B cell (primary cell): ENCODE measurements around the gene NUDCD3. TPM values are rescaled to one million over a fixed set of nuclear protein-coding genes. Genes with fewer than 3 reads are reported as not detected.

Experiments
- ATAC-seq: fragments of 200-7000 bp; cut with Tn5 transposase; one replicate; pipeline ENCODE4 v1.10.0; 2021; ENCODE audit warnings: low read depth, mild to moderate bottlenecking, moderate number of reproducible peaks, moderate library complexity
- CTCF ChIA-PET: fragments of 350-600 bp; sonication (Branson Sonifier 250); formaldehyde crosslinking; loops from one replicate; lab custom pipeline; 2021; ENCODE audit warnings: antibody characterized with exemption, inconsistent platforms; lab: Charles Lee
- POLR2A ChIA-PET: fragments of 350-600 bp; sonication (Branson Sonifier 250); formaldehyde crosslinking; loops from one replicate; lab custom pipeline; 2021; ENCODE audit warnings: antibody characterized with exemption; lab: Charles Lee
- DNase-seq: peaks from one replicate; pipeline ENCODE4 v3.0.0; 2013
- H2AFZ ChIP-seq: 2 replicates; pipeline ENCODE4 v1.6.1; 2012; ENCODE audit warnings: mild to moderate bottlenecking, low read depth, low read length; ENCODE audit not compliant: insufficient read depth, poor library complexity, severe bottlenecking
- H3K27ac ChIP-seq, 2 donors: 1 replicate in 1 of 2; 2 replicates in 1 of 2; pipeline ENCODE4 v1.5.1; 2012 to 2013; ENCODE audit warnings: low read length in 2 of 2, mild to moderate bottlenecking in 2 of 2, moderate library complexity in 1 of 2
- H3K27me3 ChIP-seq, 4 experiments: fragments of 200-600 bp in 1 of 4; sonication (generic) in 1 of 4; replicated peaks in 1 of 4; 1 replicate in 2 of 4; 2 replicates in 2 of 4; pipeline versions ENCODE4 v1.6.1 to v1.7.0; 2013 to 2016; ENCODE audit warnings: low read length in 3 of 4, mild to moderate bottlenecking in 2 of 4, mixed read lengths in 1 of 4, moderate library complexity in 1 of 4; ENCODE audit not compliant: insufficient read depth in 4 of 4, control insufficient read depth in 3 of 4; ENCODE audit errors: control extremely low read depth in 1 of 4
- H3K36me3 ChIP-seq, 2 experiments: replicated peaks in 1 of 2; 1 replicate in 1 of 2; 2 replicates in 1 of 2; pipeline versions ENCODE4 v1.6.1 to v1.7.1; 2013; ENCODE audit warnings: low read length in 1 of 2; ENCODE audit not compliant: insufficient read depth in 2 of 2, control insufficient read depth in 1 of 2; ENCODE audit errors: control extremely low read depth in 1 of 2, extremely low read depth in 1 of 2
- H3K4me1 ChIP-seq, 2 donors: fragments of 200-600 bp in 1 of 2; sonication (generic) in 1 of 2; 1 replicate in 1 of 2; 2 replicates in 1 of 2; pipeline versions ENCODE4 v1.5.1 to v1.6.1; 2013 to 2017; ENCODE audit warnings: low read length in 2 of 2; ENCODE audit not compliant: control insufficient read depth in 2 of 2, insufficient read depth in 2 of 2
- H3K4me2 ChIP-seq: replicated peaks from 2 replicates; pipeline ENCODE3; 2012; ENCODE audit warnings: mild to moderate bottlenecking, low read depth, low read length; ENCODE audit not compliant: poor library complexity, severe bottlenecking
- H3K4me3 ChIP-seq, 5 experiments: fragments of 200-600 bp in 1 of 5; sonication (generic) in 1 of 5; 1 replicate in 3 of 5; 2 replicates in 2 of 5; pipeline versions ENCODE4 v1.5.1 to v1.7.0; 2011 to 2016; ENCODE audit warnings: low read length in 4 of 5, mild to moderate bottlenecking in 4 of 5, low read depth in 2 of 5, control low read depth in 1 of 5, moderate library complexity in 1 of 5; ENCODE audit not compliant: insufficient read depth in 1 of 5; ENCODE audit errors: control extremely low read depth in 1 of 5, extremely low read depth in 1 of 5
- H3K79me2 ChIP-seq: fragments of 200-600 bp; sonication (generic); one replicate; pipeline ENCODE4 v1.6.0; 2016; ENCODE audit warnings: low read length; ENCODE audit not compliant: control insufficient read depth, insufficient read depth
- H3K9ac ChIP-seq: fragments of 200-600 bp; sonication (generic); 2 replicates; pipeline ENCODE4 v1.6.1; 2017; ENCODE audit warnings: mild to moderate bottlenecking, low read length, moderate library complexity
- H3K9me3 ChIP-seq, 3 donors: one replicate each; pipeline versions ENCODE4 v1.6.1 to v1.7.1; 2013; ENCODE audit warnings: low read length in 2 of 3; ENCODE audit not compliant: control insufficient read depth in 2 of 3, insufficient read depth in 1 of 3; ENCODE audit errors: control extremely low read depth in 1 of 3
- H4K20me1 ChIP-seq: 2 replicates; pipeline ENCODE4 v1.6.0; 2012; ENCODE audit warnings: mild to moderate bottlenecking, low read length; ENCODE audit not compliant: insufficient read depth, control insufficient read depth, poor library complexity, severe bottlenecking
- H3K27ac Mint-ChIP-seq: one replicate; pipeline ENCODE4 v1.8.0; 2021; ENCODE audit warnings: mixed read lengths
- H3K27me3 Mint-ChIP-seq: one replicate; pipeline ENCODE4 v1.8.0; 2021; ENCODE audit warnings: mixed read lengths
- H3K4me1 Mint-ChIP-seq: one replicate; pipeline ENCODE4 v1.8.0; 2021; ENCODE audit warnings: mixed read lengths
- H3K4me3 Mint-ChIP-seq: one replicate; pipeline ENCODE4 v1.8.0; 2021; ENCODE audit warnings: mixed read lengths
- H3K9me3 Mint-ChIP-seq: one replicate; pipeline ENCODE4 v1.8.0; 2022; ENCODE audit warnings: mixed read lengths; ENCODE audit not compliant: insufficient read depth
- EZH2 ChIP-seq: IDR thresholded peaks from 2 replicates; pipeline ENCODE4 v1.6.1; 2012; ENCODE audit warnings: borderline replicate concordance, low read depth, mild to moderate bottlenecking, moderate library complexity, low read length; ENCODE audit not compliant: insufficient read depth, poor library complexity, severe bottlenecking
- WGBS: methylation state at CpG from one replicate; pipeline ENCODE4 v1.1.5; 2013; ENCODE audit warnings: missing lambda C conversion rate; ENCODE audit not compliant: insufficient coverage; 5-methylcytosine and 5-hydroxymethylcytosine counted together
- intact Hi-C: fragments of 100-400 bp; cut with micrococcal nuclease; formaldehyde crosslinking; loops from one replicate; pipeline ENCODE4 v1.10.0; 2022
- polyA plus RNA-seq: library from polyadenylated mRNA; depleted of rRNA; stranded (reverse); fragments of >200 nt; gene quantifications from 2 replicates; pipeline ENCODE4 v1.2.3, GENCODE V29; 2012
- total RNA-seq, 2 donors: library from RNA; stranded (reverse); fragments of 120-200 nt in 1 of 2; gene quantifications; 1 replicate in 1 of 2; 2 replicates in 1 of 2; pipeline versions ENCODE4 v1.2.3 to v1.2.4, GENCODE V29; 2013 to 2022
- TF ChIP-seq, protein P1 (sequence below): fragments of 200-600 bp; IDR thresholded peaks from one replicate; pipeline ENCODE4 v1.8.0; 2022; ENCODE audit warnings: antibody characterized with exemption, mild to moderate bottlenecking

NUDCD3 gene
- total and polyA plus RNA-seq, 2 donors (not counting 1 experiment from before 2014, with no cell fraction given): 29.8 to 101 TPM

- ATAC-seq (no peak), DNase-seq (no peak)
- Histone ChIP-seq H3K4me2 (no peak overlapping the region), H3K4me3 (no peak overlapping the region), H3K27me3 (no peaks in the 10 kb centered on the region), H4K20me1 (peaks cover 75% of the 10 kb centered on the region), H3K4me1 (no peaks in the 10 kb centered on the region), H2AFZ (no peak overlapping the region), H3K9ac (no peak overlapping the region), H3K27ac (no peak overlapping the region), H3K79me2 (peaks cover 25% of the 10 kb centered on the region), H3K36me3 (peaks cover 13 to 78% of the 10 kb centered on the region in 2 experiments), H3K9me3 (no peaks in the 10 kb centered on the region)
- ChIA-PET CTCF (no interaction called here), POLR2A (no interaction called here)
- no peaks in the 10 kb centered on the region for H3K9me3 Mint-ChIP-seq
- no peaks in the 10 kb centered on the region for H3K27me3 Mint-ChIP-seq
- no peak overlapping the region for H3K4me3 Mint-ChIP-seq
- no peaks in the 10 kb centered on the region for H3K4me1 Mint-ChIP-seq
- intact Hi-C loops: no loop called here
- over 99% methylated on average over 4 of the region's 4 CpGs for WGBS
- no peak overlapping the region for H3K27ac Mint-ChIP-seq
- TF ChIP-seq, protein P1, sequence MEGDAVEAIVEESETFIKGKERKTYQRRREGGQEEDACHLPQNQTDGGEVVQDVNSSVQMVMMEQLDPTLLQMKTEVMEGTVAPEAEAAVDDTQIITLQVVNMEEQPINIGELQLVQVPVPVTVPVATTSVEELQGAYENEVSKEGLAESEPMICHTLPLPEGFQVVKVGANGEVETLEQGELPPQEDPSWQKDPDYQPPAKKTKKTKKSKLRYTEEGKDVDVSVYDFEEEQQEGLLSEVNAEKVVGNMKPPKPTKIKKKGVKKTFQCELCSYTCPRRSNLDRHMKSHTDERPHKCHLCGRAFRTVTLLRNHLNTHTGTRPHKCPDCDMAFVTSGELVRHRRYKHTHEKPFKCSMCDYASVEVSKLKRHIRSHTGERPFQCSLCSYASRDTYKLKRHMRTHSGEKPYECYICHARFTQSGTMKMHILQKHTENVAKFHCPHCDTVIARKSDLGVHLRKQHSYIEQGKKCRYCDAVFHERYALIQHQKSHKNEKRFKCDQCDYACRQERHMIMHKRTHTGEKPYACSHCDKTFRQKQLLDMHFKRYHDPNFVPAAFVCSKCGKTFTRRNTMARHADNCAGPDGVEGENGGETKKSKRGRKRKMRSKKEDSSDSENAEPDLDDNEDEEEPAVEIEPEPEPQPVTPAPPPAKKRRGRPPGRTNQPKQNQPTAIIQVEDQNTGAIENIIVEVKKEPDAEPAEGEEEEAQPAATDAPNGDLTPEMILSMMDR: no peak
- no peak for TF ChIP-seq EZH2
Measured at GRCh38 chr7:44403176-44403759, 87.2 kb downstream of the NUDCD3 start.

DNA sequence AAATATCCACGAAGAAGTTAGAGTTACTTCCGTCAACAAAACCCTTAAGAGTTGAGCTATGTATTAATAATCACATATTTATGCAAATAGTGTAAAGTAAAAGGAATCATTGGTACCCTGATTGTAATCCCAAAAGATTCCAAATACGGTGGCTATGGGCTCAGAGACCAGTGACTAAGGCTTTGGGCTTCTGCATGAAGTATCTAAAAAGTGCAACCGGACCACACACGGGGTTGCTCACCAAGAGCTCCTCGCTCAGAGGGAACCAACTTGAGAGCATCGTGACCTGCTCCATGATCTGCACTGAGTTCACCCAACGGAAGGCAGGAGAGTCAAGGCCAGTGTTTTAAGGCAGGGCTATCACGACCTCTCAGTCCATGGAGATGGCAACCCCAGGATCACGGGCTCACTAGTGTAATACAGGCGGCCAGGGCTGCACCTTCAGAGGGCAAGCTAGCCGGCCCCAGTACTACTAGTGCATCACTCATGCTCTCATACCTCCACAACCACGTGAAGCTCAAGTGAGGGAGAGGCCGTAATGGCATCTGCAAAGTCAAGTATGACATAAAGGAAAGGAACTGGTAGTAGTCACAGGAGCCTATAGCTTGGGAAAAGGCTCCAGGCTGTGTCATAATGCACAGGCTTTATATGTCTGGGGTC lies 87.9 kb downstream of the NUDCD3 start:
- H3K4me1 ChIP-seq: no peaks in the 10 kb centered on the region
- TF ChIP-seq, protein P1: no peak
- TF ChIP-seq EZH2: no peak
- ChIA-PET CTCF (no interaction called here), POLR2A (no interaction called here)
- H3K9me3 ChIP-seq: no peaks in the 10 kb centered on the region
- no peak overlapping the region for H3K9ac ChIP-seq
- no peak overlapping the region for H2AFZ ChIP-seq
- Mint-ChIP-seq H3K4me1 (no peaks in the 10 kb centered on the region), H3K27ac (no peak overlapping the region), H3K27me3 (no peaks in the 10 kb centered on the region), H3K9me3 (no peaks in the 10 kb centered on the region), H3K4me3 (no peak overlapping the region)
- intact Hi-C loops: no loop called here
- H3K4me2 ChIP-seq: no peak overlapping the region
- peaks cover 25% of the 10 kb centered on the region for H3K79me2 ChIP-seq
- no peaks in the 10 kb centered on the region for H3K27me3 ChIP-seq
- H3K27ac ChIP-seq: no peak overlapping the region
- ATAC-seq (no peak), DNase-seq (no peak)
- no peak overlapping the region for H3K4me3 ChIP-seq
- WGBS: 98% methylated on average over 9 of the region's 14 CpGs
- H3K36me3 ChIP-seq: peaks cover 13 to 84% of the 10 kb centered on the region in 2 experiments
- H4K20me1 ChIP-seq: peaks cover 74% of the 10 kb centered on the region
